Activated CD8-positive, alpha-beta memory T cell treated with anti-CD3 and anti-CD28 coated beads, Interleukin-2, amount 50 U/mL, for 4 hours (primary cell): ENCODE data around the gene USP49.
"Not testable (repeated sequence)": the region's sequence is repeated elsewhere in the genome, so short reads cannot be mapped to it uniquely, and the experiment has no call there.

ENCODE experiments used
- DNase-seq: peaks from one replicate; pipeline ENCODE4 v3.0.0-alpha.2; 2020

The USP49 gene

DNA sequence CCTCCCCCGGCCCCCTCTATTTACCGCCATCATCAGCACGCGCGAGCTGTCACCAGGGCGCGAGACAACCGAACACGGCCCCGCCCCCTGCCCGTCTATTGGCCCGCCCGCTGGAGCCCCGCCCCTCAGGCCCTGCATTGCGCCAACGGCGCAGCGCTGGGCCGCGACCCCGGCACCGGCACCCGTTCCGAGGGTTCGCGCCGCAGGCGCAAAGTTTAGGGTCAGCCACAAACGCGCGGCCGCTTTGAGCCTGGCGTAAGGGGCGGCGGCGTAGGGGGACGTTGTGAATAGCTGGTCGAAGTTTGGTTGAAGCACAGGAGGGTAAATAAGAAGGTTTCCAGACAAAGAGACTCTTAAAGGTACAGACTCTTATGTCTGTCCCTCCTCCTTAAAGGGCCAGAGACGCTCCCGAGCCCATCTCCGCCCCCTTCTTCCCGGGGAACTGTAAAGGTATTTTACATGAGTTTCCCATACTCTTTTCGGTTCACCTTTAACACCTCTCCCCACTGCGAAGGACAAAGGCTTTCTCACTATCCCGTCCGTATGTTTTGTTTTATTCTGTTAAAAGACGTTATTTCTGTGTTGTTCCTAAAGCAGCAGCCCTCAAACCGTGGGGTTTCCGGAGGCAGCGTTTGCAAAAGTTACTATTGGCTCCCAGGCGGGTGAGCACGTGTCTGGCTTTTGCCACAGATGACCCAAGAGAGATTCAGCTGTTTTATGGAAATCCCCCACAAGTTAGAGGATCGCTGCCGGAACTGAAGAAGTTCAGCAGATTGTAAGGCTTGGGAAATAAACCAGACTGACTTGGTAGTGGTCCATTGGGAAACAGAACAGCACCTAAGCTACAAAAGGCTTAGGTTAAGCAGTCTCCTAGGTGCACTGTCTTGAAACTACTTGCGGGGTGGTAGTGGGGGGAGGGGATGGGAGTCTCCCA, at the start of gene USP49:
Gene USP49 (minus strand): TSS at position 76 of the 934 bp plus-strand sequence. CDS start 88,392 bp downstream, outside the sequence.
- DNase-seq: peak; percentile 92

DNA sequence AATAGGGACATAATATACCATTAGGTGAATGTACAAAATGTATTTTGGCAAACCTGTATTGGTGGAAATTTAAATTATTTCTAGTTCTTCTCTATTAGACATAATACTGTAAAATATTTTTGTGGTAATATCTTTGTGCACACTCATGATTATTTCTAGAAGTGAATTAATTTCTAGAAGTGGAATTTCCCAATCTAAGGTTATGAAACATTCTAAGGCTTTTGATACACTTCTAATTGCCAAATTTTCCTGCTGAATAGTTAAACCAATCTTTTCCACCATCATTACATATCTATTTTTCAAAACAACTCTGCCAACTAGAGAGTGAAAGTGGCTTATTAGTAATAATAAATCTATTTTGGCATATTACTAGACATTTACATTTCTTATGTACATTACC, 48.3 kb upstream of the USP49 start:
- DNase-seq: no peak

GRCh38 chr6:41942882-41943281, 47.7 kb upstream of the USP49 start:
- DNase-seq: not testable (repeated sequence)

GRCh38 chr6:41942067-41942851, 47.1 kb upstream of the USP49 start:
- peak; percentile 26 for DNase-seq

GRCh38 chr6:41941280-41942066, 46.3 kb upstream of the USP49 start, which contains the start of gene CCND3:
Gene CCND3 (minus strand): TSS chr6:41941808. CDS start chr6:41941649, 159 bp downstream.
- peak; percentile 85 for DNase-seq

DNA sequence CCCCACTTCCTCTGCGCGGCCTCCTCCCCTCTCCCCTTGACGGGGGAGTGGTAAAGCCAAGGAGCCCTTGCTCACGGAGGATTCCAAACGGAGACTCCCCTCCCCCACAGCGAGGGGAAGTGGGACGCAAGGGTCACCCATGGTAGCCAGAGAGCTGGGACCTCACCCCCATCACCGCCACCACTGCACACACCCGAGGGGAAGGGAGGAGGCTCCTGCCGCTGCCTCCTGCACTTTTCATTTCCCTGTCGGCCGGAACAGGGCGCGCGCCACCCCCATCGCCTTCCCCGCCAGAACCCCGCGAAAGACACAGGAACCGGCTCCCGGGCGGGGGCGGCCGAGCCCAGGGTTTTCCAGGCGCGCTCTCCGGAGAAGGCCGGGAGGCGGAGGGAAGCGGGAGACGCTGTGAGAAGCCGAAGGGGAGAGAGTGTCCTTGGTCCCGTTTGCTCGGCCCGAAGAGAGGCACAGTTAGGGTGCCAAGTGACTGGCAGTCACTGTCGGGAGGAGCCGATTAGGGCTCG, 45.6 kb upstream of the USP49 start:
- peak; percentile 59 for DNase-seq

- peak; percentile 24 for DNase-seq
Observed at GRCh38 chr6:41939848-41940758, 44.9 kb upstream of the USP49 start.

GRCh38 chr6:41939176-41939847, 44.1 kb upstream of the USP49 start:
- no peak for DNase-seq

- no peak for DNase-seq
Observed at GRCh38 chr6:41938590-41939175, 43.5 kb upstream of the USP49 start.

- peak; percentile 47 for DNase-seq
Observed at GRCh38 chr6:41937861-41938574, 42.8 kb upstream of the USP49 start.

DNA sequence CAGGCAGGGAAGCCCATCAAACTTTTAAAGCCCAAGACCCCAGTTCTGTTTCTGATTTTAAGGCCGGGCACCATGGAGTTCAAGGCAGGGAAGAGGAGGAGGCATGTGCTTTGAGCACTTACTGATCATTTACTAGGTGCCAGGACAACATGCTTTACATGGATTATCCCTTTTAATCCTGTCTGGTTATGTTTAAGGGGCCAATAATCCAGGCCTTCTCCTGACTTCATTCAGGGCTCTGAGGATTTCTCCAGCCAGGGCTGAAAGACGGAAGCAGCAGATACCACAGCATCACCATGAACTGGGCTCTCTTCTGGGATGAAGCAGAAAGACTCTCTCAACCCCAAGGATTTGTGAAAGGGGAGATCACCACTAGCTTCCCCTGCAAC, 42.3 kb upstream of the USP49 start:
- no peak for DNase-seq

GRCh38 chr6:41936073-41936837, 41.1 kb upstream of the USP49 start:
- DNase-seq: peak; percentile 56

GRCh38 chr6:41935685-41936072, 40.5 kb upstream of the USP49 start:
- no peak for DNase-seq

DNA sequence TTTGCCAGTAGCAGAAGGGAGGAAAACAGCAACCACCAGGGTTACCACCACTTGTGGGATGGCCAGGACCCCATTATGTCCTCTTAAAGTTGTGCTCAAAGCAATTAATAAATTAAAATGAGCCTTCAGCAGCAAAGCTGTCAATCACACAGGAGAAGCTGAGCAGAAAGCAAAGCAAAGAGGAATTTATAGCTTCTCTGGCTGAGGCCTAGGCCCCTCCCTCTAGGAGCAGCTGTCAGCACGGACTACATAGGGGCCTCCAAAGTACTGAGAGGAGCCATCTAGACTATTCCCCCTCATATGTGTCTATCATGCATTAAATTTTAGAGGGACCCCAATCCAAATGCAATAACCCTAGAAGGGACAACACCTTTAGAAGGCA, 40.0 kb upstream of the USP49 start:
- DNase-seq: no peak

GRCh38 chr6:41934278-41935192, 39.4 kb upstream of the USP49 start:
- DNase-seq: no peak

DNA sequence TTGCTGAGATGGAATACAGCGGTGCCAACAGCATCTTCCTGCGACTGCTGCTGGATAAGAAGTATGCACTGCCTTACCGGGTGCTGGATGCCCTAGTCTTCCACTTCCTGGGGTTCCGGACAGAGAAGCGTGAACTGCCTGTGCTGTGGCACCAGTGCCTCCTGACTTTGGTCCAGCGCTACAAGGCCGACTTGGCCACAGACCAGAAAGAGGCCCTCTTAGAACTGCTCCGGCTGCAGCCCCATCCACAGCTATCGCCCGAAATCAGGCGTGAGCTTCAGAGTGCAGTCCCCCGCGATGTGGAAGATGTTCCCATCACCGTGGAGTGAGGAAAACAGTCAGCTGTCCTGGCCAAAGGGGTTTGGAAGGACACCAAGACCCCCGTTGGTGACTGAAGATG, 37.2 kb upstream of the USP49 start:
- DNase-seq: no peak

- DNase-seq: no peak
Observed at GRCh38 chr6:41931792-41932191, 36.6 kb upstream of the USP49 start.

DNA sequence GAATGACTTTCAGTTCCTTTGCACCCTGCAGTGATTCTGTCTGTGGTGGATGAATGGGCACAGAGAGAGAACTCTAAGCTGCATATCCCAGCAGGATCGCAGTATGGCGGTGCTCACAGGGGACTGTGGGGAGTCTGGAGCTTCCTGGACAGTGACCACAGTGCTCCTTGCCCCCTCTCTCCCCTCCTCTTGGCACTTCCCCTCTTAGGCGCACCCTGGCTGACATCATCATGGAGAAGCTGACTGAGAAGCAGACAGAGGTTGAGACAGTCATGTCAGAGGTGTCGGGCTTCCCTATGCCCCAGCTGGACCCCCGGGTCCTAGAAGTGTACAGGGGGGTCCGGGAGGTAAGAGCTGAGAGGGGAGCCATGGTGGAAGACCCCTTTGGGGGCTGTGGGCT, 34.7 kb upstream of the USP49 start:
- DNase-seq: no peak
